ENCODE results near the gene ARID3C.
A peak's percentile ranks its signal among the peaks of the same experiment; 100 is the strongest.

Gene ARID3C

DNA sequence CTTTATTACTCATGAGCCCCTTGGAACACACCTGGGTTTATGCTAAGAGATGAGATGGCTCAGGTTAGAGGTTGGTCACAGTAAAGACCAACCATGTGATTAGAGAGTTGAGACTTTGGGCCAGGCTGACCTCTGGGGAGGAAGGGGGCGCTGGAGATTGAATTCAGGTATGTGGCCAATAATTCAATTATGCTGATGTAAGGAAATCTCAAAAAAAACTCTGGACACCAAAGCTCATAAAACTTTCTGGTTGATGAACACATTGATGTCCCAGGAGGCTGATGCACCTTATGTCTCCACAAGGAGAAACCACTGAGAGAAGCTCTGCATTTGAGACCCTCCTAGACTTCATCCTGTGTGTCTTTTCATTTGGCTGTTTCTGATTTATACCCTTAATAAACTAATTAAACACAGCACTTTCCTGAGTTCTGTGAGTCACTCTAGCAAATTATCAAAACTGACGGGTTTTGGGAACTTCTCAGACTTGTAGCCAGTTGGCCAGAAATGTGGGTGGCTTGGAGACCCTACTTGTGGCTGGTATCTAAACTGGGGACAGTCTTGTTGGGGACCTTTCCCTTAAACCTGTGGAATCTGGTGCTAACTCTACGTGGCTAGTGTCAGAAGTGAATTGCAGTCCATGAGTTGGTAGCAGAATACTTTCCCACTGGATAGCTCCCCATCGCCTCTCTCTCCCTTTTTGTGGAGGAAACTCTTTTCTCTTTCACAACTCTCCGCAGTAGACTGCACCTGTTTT lies 41.1 kb upstream of the ARID3C start:
- peaks cover 0 to 17% (median 12%) of the 10 kb centered on the region in 4 donors for H3K4me1 ChIP-seq
- no peaks in the 10 kb centered on the region for H3K9me3 ChIP-seq
- H3K4me3 ChIP-seq = no peak overlapping the region
- intact Hi-C loops (cut with DNase I; ENCODE audit: low total_unique reads) = no loop called here
- no peak overlapping the region for H3K27ac ChIP-seq
- peaks cover 0 to 27% (median 10%) of the 10 kb centered on the region in 3 donors for H3K36me3 ChIP-seq
- H3K27me3 ChIP-seq = no peaks in the 10 kb centered on the region
- no peak for DNase-seq
- TF ChIP-seq, protein P1, sequence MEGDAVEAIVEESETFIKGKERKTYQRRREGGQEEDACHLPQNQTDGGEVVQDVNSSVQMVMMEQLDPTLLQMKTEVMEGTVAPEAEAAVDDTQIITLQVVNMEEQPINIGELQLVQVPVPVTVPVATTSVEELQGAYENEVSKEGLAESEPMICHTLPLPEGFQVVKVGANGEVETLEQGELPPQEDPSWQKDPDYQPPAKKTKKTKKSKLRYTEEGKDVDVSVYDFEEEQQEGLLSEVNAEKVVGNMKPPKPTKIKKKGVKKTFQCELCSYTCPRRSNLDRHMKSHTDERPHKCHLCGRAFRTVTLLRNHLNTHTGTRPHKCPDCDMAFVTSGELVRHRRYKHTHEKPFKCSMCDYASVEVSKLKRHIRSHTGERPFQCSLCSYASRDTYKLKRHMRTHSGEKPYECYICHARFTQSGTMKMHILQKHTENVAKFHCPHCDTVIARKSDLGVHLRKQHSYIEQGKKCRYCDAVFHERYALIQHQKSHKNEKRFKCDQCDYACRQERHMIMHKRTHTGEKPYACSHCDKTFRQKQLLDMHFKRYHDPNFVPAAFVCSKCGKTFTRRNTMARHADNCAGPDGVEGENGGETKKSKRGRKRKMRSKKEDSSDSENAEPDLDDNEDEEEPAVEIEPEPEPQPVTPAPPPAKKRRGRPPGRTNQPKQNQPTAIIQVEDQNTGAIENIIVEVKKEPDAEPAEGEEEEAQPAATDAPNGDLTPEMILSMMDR (IDR thresholded peaks at IDR 0.05) = no peak

DNA sequence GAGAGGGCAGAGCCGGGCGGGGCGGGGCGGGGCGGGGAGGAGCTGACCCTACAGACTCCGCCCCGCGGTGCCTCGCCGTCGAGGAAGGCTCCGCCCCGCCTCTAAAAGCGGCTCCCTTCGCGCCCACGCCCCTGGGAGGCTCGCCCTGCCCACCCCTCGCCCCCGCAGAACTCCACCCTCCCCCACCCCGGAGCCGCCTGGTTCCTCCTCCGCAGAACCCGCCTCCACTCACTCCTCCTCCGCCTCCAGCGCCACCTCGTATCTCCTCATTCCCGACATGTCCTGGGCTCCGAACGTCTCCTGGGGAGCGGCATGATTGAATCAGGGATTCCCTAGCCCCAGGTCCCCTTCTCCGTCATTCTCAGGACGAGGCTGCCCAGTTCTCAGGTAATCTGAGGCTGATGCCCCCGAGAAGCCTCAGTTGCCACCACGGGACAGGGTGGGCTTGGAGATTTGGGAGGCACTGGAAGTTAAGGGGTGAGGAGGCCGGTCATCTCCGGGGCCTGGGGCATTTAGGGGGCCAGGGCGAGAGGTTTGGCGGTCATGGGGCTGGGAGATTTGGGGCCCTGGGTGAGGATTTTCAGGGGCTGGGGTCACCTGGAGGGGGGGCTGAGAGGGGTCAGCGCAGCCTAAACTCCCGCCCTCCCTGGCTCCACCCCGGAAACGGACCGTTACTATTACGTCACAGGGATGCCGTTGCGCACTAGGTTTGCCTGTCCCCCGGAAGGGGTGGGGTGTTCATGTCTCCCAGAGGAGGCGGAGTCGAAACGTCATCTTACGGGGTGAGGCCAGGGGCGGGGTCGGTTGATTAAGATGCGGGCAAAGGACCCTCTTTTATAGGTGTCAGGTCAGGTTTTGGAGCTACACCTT lies 36.8 kb upstream of the ARID3C start:
- TF ChIP-seq, protein P1 (IDR thresholded peaks at IDR 0.05) = peak in 1 of 2 experiments; percentile 15
- Histone ChIP-seq H3K27me3 (no peaks in the 10 kb centered on the region), H3K4me3 (peak overlapping the region; percentile 67 to 85), H3K27ac (peak overlapping the region; percentile 96 to 98), H3K36me3 (peaks cover 5 to 47% (median 17%) of the 10 kb centered on the region in 3 donors), H3K4me1 (peaks cover 0 to 31% (median 18%) of the 10 kb centered on the region in 4 donors), H3K9me3 (no peaks in the 10 kb centered on the region)
- intact Hi-C loops (cut with DNase I; ENCODE audit: low total_unique reads) = no loop called here
- peak; percentile 96 to 98 for DNase-seq

DNA sequence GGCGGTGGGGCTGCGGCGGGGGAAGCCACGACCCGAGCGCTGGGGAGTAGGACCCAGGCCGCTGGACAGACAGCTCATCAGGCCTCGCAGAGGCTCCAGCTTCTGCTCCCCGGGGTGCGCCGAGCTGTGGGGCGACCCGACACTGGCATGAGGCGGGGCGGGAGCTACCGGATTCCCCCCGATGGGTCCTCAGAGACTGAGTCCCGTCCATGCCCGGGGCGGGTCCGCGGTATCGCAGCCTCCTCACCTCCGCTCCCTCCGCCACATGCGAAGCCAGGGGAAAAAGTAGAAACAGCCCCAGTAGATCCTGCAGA lies 36.2 kb upstream of the ARID3C start:
- Histone ChIP-seq H3K4me3 (peak overlapping the region; percentile 67 to 85), H3K9me3 (no peaks in the 10 kb centered on the region), H3K27me3 (no peaks in the 10 kb centered on the region), H3K27ac (peak overlapping the region; percentile 96 to 98), H3K4me1 (peaks cover 0 to 31% (median 18%) of the 10 kb centered on the region in 4 donors), H3K36me3 (peaks cover 11 to 53% (median 23%) of the 10 kb centered on the region in 3 donors)
- no peak for DNase-seq
- intact Hi-C loops (cut with DNase I; ENCODE audit: low total_unique reads) = no loop called here
- TF ChIP-seq, protein P1 (IDR thresholded peaks at IDR 0.05) = no peak

DNA sequence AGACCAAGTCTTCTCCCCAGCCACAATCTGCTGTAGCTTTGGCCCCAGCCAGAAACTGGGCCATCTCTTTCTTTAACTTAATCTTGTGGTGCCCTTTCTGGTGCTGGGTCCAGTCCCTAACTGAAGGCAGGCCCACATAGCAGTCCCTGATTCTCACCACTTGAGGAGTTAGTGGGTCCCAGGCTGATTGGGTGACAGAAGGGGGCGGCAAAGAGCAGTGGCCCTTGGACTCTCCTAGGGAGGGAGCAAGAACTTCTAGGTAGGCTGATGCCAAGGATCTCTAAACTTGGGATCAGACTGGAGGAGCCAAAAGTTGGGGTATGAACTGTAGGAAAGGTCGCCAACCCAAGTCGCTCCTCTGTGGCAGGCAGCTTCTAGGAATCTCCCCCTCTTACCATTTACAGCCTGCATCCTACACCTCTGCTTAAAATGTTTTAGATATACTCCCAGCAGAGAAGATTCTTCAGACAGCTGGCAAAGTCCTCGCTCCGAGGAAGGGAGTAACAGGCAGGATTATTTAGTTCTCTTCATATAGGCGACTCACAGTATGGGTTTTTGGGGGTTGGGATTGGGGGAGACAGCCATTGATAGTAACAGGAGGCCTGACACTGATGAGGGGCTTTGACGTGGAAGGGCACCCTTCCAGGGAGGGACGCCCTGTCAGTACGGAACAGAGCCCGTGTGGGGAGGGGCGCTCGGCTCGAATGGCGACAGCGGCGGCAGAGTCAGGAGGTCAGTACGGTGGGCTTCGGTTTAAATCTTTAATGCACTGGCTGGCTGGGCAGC lies 35.6 kb upstream of the ARID3C start:
- H3K9me3 ChIP-seq = no peaks in the 10 kb centered on the region
- peak; percentile 90 to 91 for DNase-seq
- H3K4me3 ChIP-seq = peak overlapping the region; percentile 67 to 85
- peaks cover 14 to 58% (median 27%) of the 10 kb centered on the region in 3 donors for H3K36me3 ChIP-seq
- no peaks in the 10 kb centered on the region for H3K27me3 ChIP-seq
- intact Hi-C loops (cut with DNase I; ENCODE audit: low total_unique reads) = no loop called here
- H3K27ac ChIP-seq = peak overlapping the region; percentile 96 to 98
- TF ChIP-seq, protein P1 (IDR thresholded peaks at IDR 0.05) = peak; percentile 84 to 90
- peaks cover 0 to 31% (median 18%) of the 10 kb centered on the region in 4 donors for H3K4me1 ChIP-seq

DNA sequence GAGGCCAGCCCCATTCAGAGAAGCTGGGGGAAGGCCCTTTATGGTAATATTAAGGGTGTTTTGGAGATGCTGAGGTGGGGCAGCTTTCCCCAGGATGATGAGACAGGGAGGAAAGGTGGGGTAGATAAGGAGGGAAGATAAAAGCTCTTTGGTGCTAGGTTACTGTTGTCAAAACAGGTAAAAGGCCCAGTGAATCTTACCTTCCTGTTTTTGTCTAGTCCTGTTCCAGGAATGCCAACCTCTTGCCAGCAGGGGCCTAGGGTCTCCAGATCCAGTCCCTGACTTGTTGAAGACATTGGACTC lies 34.4 kb upstream of the ARID3C start:
- peaks cover 14 to 51% (median 22%) of the 10 kb centered on the region in 3 donors for H3K36me3 ChIP-seq
- H3K4me1 ChIP-seq = peaks cover 0 to 31% (median 18%) of the 10 kb centered on the region in 4 donors
- H3K27me3 ChIP-seq = no peaks in the 10 kb centered on the region
- peak overlapping the region in 1 of 2 donors; percentile 96 for H3K27ac ChIP-seq
- no peaks in the 10 kb centered on the region for H3K9me3 ChIP-seq
- intact Hi-C loops (cut with DNase I; ENCODE audit: low total_unique reads) = no loop called here
- no peak for DNase-seq
- H3K4me3 ChIP-seq = no peak overlapping the region
- TF ChIP-seq, protein P1 (IDR thresholded peaks at IDR 0.05) = no peak

Data from tibial artery (tissue), 4 donors.